ENCODE measurements around the gene FADD.
A peak's percentile ranks its signal among the peaks of the same experiment; 100 is the strongest.

FADD gene

GRCh38 chr11:70226967-70227366, 23.9 kb downstream of the FADD start:
- Histone ChIP-seq H3K4me3 (ENCODE audit: control insufficient read depth in 1 of 7, extremely low read depth in 1 of 7, insufficient read depth in 4 of 7, low read depth in 2 of 7, low read length in 6 of 7) (no peak overlapping the region), H3K27me3 (replicated peaks in 2 of 5; ENCODE audit: control insufficient read depth in 4 of 5, insufficient read depth in 5 of 5, low read length in 4 of 5) (peaks cover 0 to 4% (median 0%) of the 10 kb centered on the region in 5 experiments), H3K36me3 (ENCODE audit: control insufficient read depth in 4 of 4, insufficient read depth in 4 of 4, low read length in 3 of 4) (no peaks in the 10 kb centered on the region), H3K27ac (ENCODE audit: insufficient read depth in 1 of 2, low read depth in 1 of 2, low read length in 2 of 2, poor library complexity in 1 of 2, severe bottlenecking in 2 of 2) (no peak overlapping the region), H3K4me1 (ENCODE audit: control extremely low read depth in 1 of 4, control insufficient read depth in 4 of 4, insufficient read depth in 4 of 4, low read length in 3 of 4) (no peaks in the 10 kb centered on the region), H3K9me3 (ENCODE audit: control extremely low read depth in 1 of 5, control insufficient read depth in 4 of 5, insufficient read depth in 2 of 5, low read depth in 1 of 5, low read length in 4 of 5) (no peaks in the 10 kb centered on the region)
- ChIA-PET CTCF (no interaction called here), POLR2A (no interaction called here)
- DNase-seq, result peak in 1 of 3 donors; percentile 8
- WGBS (ENCODE audit: insufficient coverage), result 69% methylated on average over 8 of the region's 9 CpGs

GRCh38 chr11:70229737-70230136, 26.6 kb downstream of the FADD start:
- Histone ChIP-seq H3K9me3 (ENCODE audit: control extremely low read depth in 1 of 5, control insufficient read depth in 4 of 5, insufficient read depth in 2 of 5, low read depth in 1 of 5, low read length in 4 of 5) (peaks cover 0 to 3% (median 0%) of the 10 kb centered on the region in 5 experiments), H3K4me1 (ENCODE audit: control extremely low read depth in 1 of 4, control insufficient read depth in 4 of 4, insufficient read depth in 4 of 4, low read length in 3 of 4) (no peaks in the 10 kb centered on the region), H3K4me3 (ENCODE audit: control insufficient read depth in 1 of 7, extremely low read depth in 1 of 7, insufficient read depth in 4 of 7, low read depth in 2 of 7, low read length in 6 of 7) (no peak overlapping the region), H3K27me3 (replicated peaks in 2 of 5; ENCODE audit: control insufficient read depth in 4 of 5, insufficient read depth in 5 of 5, low read length in 4 of 5) (peaks cover 0 to 6% (median 0%) of the 10 kb centered on the region in 5 experiments), H3K27ac (ENCODE audit: insufficient read depth in 1 of 2, low read depth in 1 of 2, low read length in 2 of 2, poor library complexity in 1 of 2, severe bottlenecking in 2 of 2) (no peak overlapping the region), H3K36me3 (ENCODE audit: control insufficient read depth in 4 of 4, insufficient read depth in 4 of 4, low read length in 3 of 4) (no peaks in the 10 kb centered on the region)
- WGBS (ENCODE audit: insufficient coverage), result 95% methylated on average over 10 of the region's 10 CpGs
- DNase-seq, result no peak
- CTCF ChIA-PET, result no interaction called here
- POLR2A ChIA-PET, result no interaction called here

GRCh38 chr11:70230151-70230839, 27.2 kb downstream of the FADD start:
- no peak for DNase-seq
- CTCF ChIA-PET, result no interaction called here

GRCh38 chr11:70230840-70231710, 28.0 kb downstream of the FADD start:
- DNase-seq, result no peak
- H3K4me3 ChIP-seq (ENCODE audit: control insufficient read depth in 1 of 7, extremely low read depth in 1 of 7, insufficient read depth in 4 of 7, low read depth in 2 of 7, low read length in 6 of 7), result no peak overlapping the region
- POLR2A ChIA-PET, result no interaction called here
- H3K27ac ChIP-seq (ENCODE audit: insufficient read depth in 1 of 2, low read depth in 1 of 2, low read length in 2 of 2, poor library complexity in 1 of 2, severe bottlenecking in 2 of 2), result no peak overlapping the region
- H3K4me1 ChIP-seq (ENCODE audit: control extremely low read depth in 1 of 4, control insufficient read depth in 4 of 4, insufficient read depth in 4 of 4, low read length in 3 of 4), result no peaks in the 10 kb centered on the region
- CTCF ChIA-PET, result no interaction called here
- peaks cover 0 to 3% (median 0%) of the 10 kb centered on the region in 5 experiments for H3K9me3 ChIP-seq (ENCODE audit: control extremely low read depth in 1 of 5, control insufficient read depth in 4 of 5, insufficient read depth in 2 of 5, low read depth in 1 of 5, low read length in 4 of 5)
- 93% methylated on average over 19 of the region's 22 CpGs for WGBS (ENCODE audit: insufficient coverage)
- peaks cover 0 to 6% (median 0%) of the 10 kb centered on the region in 5 experiments for H3K27me3 ChIP-seq (replicated peaks in 2 of 5; ENCODE audit: control insufficient read depth in 4 of 5, insufficient read depth in 5 of 5, low read length in 4 of 5)
- no peaks in the 10 kb centered on the region for H3K36me3 ChIP-seq (ENCODE audit: control insufficient read depth in 4 of 4, insufficient read depth in 4 of 4, low read length in 3 of 4)

More at GRCh38 chr11:70230151-70230839, 27.2 kb downstream of the FADD start:
- H3K4me3 ChIP-seq (ENCODE audit: control insufficient read depth in 1 of 7, extremely low read depth in 1 of 7, insufficient read depth in 4 of 7, low read depth in 2 of 7, low read length in 6 of 7), result no peak overlapping the region
- no peak overlapping the region for H3K27ac ChIP-seq (ENCODE audit: insufficient read depth in 1 of 2, low read depth in 1 of 2, low read length in 2 of 2, poor library complexity in 1 of 2, severe bottlenecking in 2 of 2)
- H3K4me1 ChIP-seq (ENCODE audit: control extremely low read depth in 1 of 4, control insufficient read depth in 4 of 4, insufficient read depth in 4 of 4, low read length in 3 of 4), result no peaks in the 10 kb centered on the region
- WGBS (ENCODE audit: insufficient coverage), result 93% methylated on average over 8 of the region's 8 CpGs
- H3K9me3 ChIP-seq (ENCODE audit: control extremely low read depth in 1 of 5, control insufficient read depth in 4 of 5, insufficient read depth in 2 of 5, low read depth in 1 of 5, low read length in 4 of 5), result peaks cover 0 to 3% (median 0%) of the 10 kb centered on the region in 5 experiments
- H3K27me3 ChIP-seq (replicated peaks in 2 of 5; ENCODE audit: control insufficient read depth in 4 of 5, insufficient read depth in 5 of 5, low read length in 4 of 5), result peaks cover 0 to 6% (median 0%) of the 10 kb centered on the region in 5 experiments
- POLR2A ChIA-PET, result no interaction called here
- no peaks in the 10 kb centered on the region for H3K36me3 ChIP-seq (ENCODE audit: control insufficient read depth in 4 of 4, insufficient read depth in 4 of 4, low read length in 3 of 4)

GRCh38 chr11:70233034-70233433, 29.9 kb downstream of the FADD start:
- POLR2A ChIA-PET, result interaction anchor here (0.7 kb wide), 1 partner anchor 1849 kb away, joined by 3 read pairs; no protein-coding TSS in a partner anchor
- H3K4me3 ChIP-seq (ENCODE audit: control insufficient read depth in 1 of 7, extremely low read depth in 1 of 7, insufficient read depth in 4 of 7, low read depth in 2 of 7, low read length in 6 of 7), result no peak overlapping the region
- CTCF ChIA-PET, result interaction anchor here (1.1 kb wide), 1 partner anchor 28 kb away, joined by 3 read pairs; no protein-coding TSS in a partner anchor

GRCh38 chr11:70233511-70233934, 30.4 kb downstream of the FADD start:
- POLR2A ChIA-PET, result interaction anchor here (0.7 kb wide), 1 partner anchor 1848 kb away, joined by 3 read pairs; no protein-coding TSS in a partner anchor

More at GRCh38 chr11:70233034-70233433, 29.9 kb downstream of the FADD start:
- Histone ChIP-seq H3K27ac (ENCODE audit: insufficient read depth in 1 of 2, low read depth in 1 of 2, low read length in 2 of 2, poor library complexity in 1 of 2, severe bottlenecking in 2 of 2) (no peak overlapping the region), H3K36me3 (ENCODE audit: control insufficient read depth in 4 of 4, insufficient read depth in 4 of 4, low read length in 3 of 4) (no peaks in the 10 kb centered on the region), H3K27me3 (replicated peaks in 2 of 5; ENCODE audit: control insufficient read depth in 4 of 5, insufficient read depth in 5 of 5, low read length in 4 of 5) (peaks cover 0 to 2% (median 0%) of the 10 kb centered on the region in 5 experiments), H3K4me1 (ENCODE audit: control extremely low read depth in 1 of 4, control insufficient read depth in 4 of 4, insufficient read depth in 4 of 4, low read length in 3 of 4) (no peaks in the 10 kb centered on the region), H3K9me3 (ENCODE audit: control extremely low read depth in 1 of 5, control insufficient read depth in 4 of 5, insufficient read depth in 2 of 5, low read depth in 1 of 5, low read length in 4 of 5) (peaks cover 0 to 3% (median 0%) of the 10 kb centered on the region in 5 experiments)
- no peak for DNase-seq

More at GRCh38 chr11:70233511-70233934, 30.4 kb downstream of the FADD start:
- Histone ChIP-seq H3K27ac (ENCODE audit: insufficient read depth in 1 of 2, low read depth in 1 of 2, low read length in 2 of 2, poor library complexity in 1 of 2, severe bottlenecking in 2 of 2) (no peak overlapping the region), H3K4me1 (ENCODE audit: control extremely low read depth in 1 of 4, control insufficient read depth in 4 of 4, insufficient read depth in 4 of 4, low read length in 3 of 4) (no peaks in the 10 kb centered on the region), H3K9me3 (ENCODE audit: control extremely low read depth in 1 of 5, control insufficient read depth in 4 of 5, insufficient read depth in 2 of 5, low read depth in 1 of 5, low read length in 4 of 5) (peaks cover 0 to 3% (median 0%) of the 10 kb centered on the region in 5 experiments), H3K4me3 (ENCODE audit: control insufficient read depth in 1 of 7, extremely low read depth in 1 of 7, insufficient read depth in 4 of 7, low read depth in 2 of 7, low read length in 6 of 7) (no peak overlapping the region), H3K27me3 (replicated peaks in 2 of 5; ENCODE audit: control insufficient read depth in 4 of 5, insufficient read depth in 5 of 5, low read length in 4 of 5) (peaks cover 0 to 2% (median 0%) of the 10 kb centered on the region in 5 experiments), H3K36me3 (ENCODE audit: control insufficient read depth in 4 of 4, insufficient read depth in 4 of 4, low read length in 3 of 4) (no peaks in the 10 kb centered on the region)
- 96% methylated on average over 11 of the region's 11 CpGs for WGBS (ENCODE audit: insufficient coverage)
- CTCF ChIA-PET, result interaction anchor here (1.0 to 1.1 kb wide), 2 partner anchors 29 to 238 kb away, joined by 3 read pairs; no protein-coding TSS in a partner anchor
- no peak for DNase-seq

Measured in common myeloid progenitor, CD34-positive (primary cell).